Activated CD8-positive, alpha-beta T cell treated with anti-CD3 and anti-CD28 coated beads, Interleukin-2, amount 10 ng/mL, durations not matched to agents 7 days and 5 days (primary cell): Measurements from ENCODE around the gene EPHA2. TPM values are rescaled to one million over a fixed set of nuclear protein-coding genes. Genes with fewer than 3 reads are reported as not detected.
"Not testable (repeated sequence)": the region's sequence is repeated elsewhere in the genome, so short reads cannot be mapped to it uniquely, and the experiment has no call there.

Experiments
- ATAC-seq: fragments of 150-1000 bp; cut with Tn5 transposase; one replicate; pipeline ENCODE4 v1.10.0; 2021; ENCODE audit warnings: moderate library complexity
- CTCF ChIA-PET: fragments of 350-600 bp; sonication (Branson Sonifier 250); formaldehyde crosslinking; loops from one replicate; lab custom pipeline; 2021; ENCODE audit warnings: antibody characterized with exemption; lab: Charles Lee
- POLR2A ChIA-PET: fragments of 350-600 bp; sonication (Branson Sonifier 250); formaldehyde crosslinking; loops from one replicate; lab custom pipeline; 2021; ENCODE audit warnings: antibody characterized with exemption; lab: Charles Lee
- DNase-seq: peaks from one replicate; pipeline ENCODE4 v3.0.0-alpha.2; 2020
- H3K27ac Mint-ChIP-seq: one replicate; pipeline ENCODE4 v1.8.0; 2021; ENCODE audit warnings: mild to moderate bottlenecking, mixed read lengths
- H3K27me3 Mint-ChIP-seq: one replicate; pipeline ENCODE4 v1.8.0; 2021; ENCODE audit warnings: low read depth, mixed read lengths
- H3K36me3 Mint-ChIP-seq: one replicate; pipeline ENCODE4 v1.8.0; 2021; ENCODE audit warnings: low read depth, mixed read lengths
- H3K4me1 Mint-ChIP-seq: one replicate; pipeline ENCODE4 v1.8.0; 2021; ENCODE audit warnings: low read depth, mixed read lengths
- H3K4me3 Mint-ChIP-seq: one replicate; pipeline ENCODE4 v1.8.0; 2021; ENCODE audit warnings: mild to moderate bottlenecking, mixed read lengths
- H3K9me3 Mint-ChIP-seq: one replicate; pipeline ENCODE4 v1.8.0; 2022; ENCODE audit warnings: mixed read lengths; ENCODE audit not compliant: insufficient read depth
- total RNA-seq, 2 experiments: library from RNA; stranded (reverse); gene quantifications; one replicate each; pipeline ENCODE4 v1.2.3, GENCODE V29; 2021

The EPHA2 gene
- total RNA-seq, 2 experiments from 2014 or later = not detected

DNA sequence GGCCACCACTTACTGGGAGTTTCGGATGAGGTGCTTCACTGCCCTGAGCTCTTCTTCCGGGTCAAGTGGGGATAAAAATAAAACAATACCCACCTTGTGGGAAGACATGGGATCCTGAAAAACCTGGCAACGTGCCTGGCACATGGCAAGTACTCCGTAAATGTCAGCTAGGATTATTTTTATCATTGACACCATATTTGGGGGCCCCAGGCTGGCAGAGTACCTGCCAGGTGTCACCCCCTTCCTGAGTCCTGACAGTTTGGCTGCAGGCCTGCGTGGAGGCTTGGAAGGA lies 9.2 kb upstream of the EPHA2 start:
- H3K4me3 Mint-ChIP-seq = no peak overlapping the region
- H3K9me3 Mint-ChIP-seq = no peaks in the 10 kb centered on the region
- H3K27me3 Mint-ChIP-seq = peaks cover 25% of the 10 kb centered on the region
- no peak for ATAC-seq
- no peak overlapping the region for H3K27ac Mint-ChIP-seq
- ChIA-PET CTCF (interaction anchor here (4.1 kb wide), 1 partner anchor 86 kb away, joined by 16 read pairs; no protein-coding TSS in a partner anchor), POLR2A (no interaction called here)
- peaks cover 53% of the 10 kb centered on the region for H3K4me1 Mint-ChIP-seq
- no peaks in the 10 kb centered on the region for H3K36me3 Mint-ChIP-seq
- DNase-seq = no peak

DNA sequence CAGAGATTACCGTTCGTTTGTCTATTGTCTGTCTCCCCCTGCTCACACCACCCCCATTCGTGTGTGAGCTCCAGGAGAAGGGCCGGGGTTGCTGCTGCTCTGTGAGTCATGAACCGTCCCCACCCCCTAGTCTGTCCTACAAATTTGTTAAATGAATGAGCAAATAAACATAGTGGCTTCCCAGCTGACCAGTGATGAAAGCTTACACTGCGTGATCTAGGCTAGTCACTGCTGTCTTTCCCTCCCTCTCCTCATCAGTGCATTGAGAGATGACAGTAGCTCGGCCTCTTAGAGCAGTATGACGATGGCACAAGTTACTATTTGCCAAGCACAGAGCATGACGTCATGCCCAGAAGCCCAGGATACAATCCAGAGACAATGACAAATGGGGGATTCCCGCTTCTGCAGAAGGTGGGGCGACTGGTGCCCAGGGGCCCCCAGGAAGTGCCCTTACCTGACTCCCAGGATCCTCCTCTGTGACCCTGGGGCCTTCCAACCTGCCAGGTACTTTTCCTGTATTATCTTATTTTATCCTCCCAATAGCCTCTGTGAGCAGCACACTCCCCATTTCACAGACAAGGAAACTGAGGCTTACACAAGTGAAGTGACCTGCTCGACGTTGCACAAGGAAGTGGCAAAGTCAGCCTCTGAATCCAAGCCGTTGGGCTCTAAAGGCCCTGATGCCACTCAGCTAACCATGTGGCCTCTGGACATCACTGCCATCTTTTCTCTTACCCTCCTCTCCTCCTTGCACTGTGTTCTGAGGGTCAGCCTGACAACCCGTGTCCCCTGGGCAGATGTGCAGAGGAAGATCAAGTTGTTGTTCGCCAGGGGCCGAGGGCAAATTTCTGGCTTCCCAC lies 8.6 kb upstream of the EPHA2 start:
- Mint-ChIP-seq H3K36me3 (no peaks in the 10 kb centered on the region), H3K9me3 (no peaks in the 10 kb centered on the region), H3K27me3 (peaks cover 23% of the 10 kb centered on the region), H3K4me3 (no peak overlapping the region), H3K27ac (peak overlapping the region; percentile 5), H3K4me1 (peaks cover 53% of the 10 kb centered on the region)
- ChIA-PET CTCF (interaction anchor here (1.7 to 4.1 kb wide), 2 partner anchors 81 to 85 kb away, joined by 4 to 16 read pairs; no protein-coding TSS in a partner anchor), POLR2A (no interaction called here)
- ATAC-seq = no peak
- no peak for DNase-seq

- CTCF ChIA-PET = interaction anchor here (1.7 to 4.1 kb wide), 2 partner anchors 81 to 85 kb away, joined by 4 to 16 read pairs; no protein-coding TSS in a partner anchor
- peaks cover 48% of the 10 kb centered on the region for H3K4me1 Mint-ChIP-seq
- H3K4me3 Mint-ChIP-seq, ATAC-seq, H3K9me3 Mint-ChIP-seq, H3K36me3 Mint-ChIP-seq, DNase-seq, POLR2A ChIA-PET, H3K27ac Mint-ChIP-seq: not testable (repeated sequence)
- H3K27me3 Mint-ChIP-seq = peaks cover 23% of the 10 kb centered on the region
These were observed 7.8 kb upstream of the EPHA2 start for GRCh38 chr1:16163608-16164212.

DNA sequence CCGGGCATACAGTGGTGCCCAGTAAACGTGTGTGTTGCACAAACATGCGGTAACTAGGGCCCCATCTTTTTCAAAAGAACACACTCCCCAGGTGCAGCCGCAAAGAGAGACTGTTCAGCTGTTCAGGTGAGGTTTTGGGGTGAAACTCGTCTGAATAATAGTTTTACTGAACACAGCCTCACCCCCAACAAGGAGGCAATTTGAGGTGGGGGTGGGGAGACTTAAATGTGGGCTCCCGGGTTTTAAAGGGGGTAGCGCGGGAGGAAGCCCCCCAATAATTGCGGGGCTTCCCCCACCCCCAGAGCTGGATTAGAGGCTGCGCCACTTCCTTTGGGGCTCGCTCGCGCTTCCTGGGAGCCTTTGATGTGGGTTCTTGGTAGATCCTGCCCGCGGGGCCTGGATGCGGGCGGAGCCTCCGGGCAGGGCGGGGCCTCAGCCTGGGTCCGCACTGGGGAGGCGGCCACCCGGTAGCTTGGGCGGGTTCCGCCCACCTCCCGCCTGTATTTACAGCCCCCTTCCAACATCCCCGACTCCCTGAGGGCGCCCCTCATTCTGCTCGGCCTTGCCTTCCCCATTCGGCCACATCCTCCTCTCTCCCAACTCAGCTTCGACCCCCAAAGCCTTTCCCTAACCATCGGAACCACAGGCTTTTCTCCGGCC lies 6.4 kb upstream of the EPHA2 start:
- no peaks in the 10 kb centered on the region for H3K36me3 Mint-ChIP-seq

DNA sequence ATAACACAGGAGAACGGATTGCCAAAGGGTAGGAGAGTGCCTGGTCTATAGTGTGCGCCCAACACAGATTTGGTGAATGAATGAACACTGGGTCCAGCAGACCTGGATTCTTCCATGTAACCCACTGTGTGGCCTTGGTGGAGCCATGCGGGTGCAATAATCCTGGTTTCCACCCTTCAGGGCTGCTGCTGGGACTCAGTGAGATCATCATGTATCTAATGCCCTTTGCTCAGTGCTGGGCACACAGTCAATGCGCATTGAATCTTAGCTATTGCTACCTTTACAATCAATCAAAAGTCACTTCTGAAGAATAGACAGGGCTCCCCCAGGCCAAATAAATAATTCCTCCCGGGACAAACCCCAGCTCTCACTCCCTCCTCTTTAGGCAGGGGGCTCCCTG lies 5.8 kb upstream of the EPHA2 start:
- CTCF ChIA-PET = interaction anchor here (1.1 to 4.1 kb wide), 2 partner anchors 79 to 83 kb away, joined by 3 to 16 read pairs; no protein-coding TSS in a partner anchor
- DNase-seq (no peak), ATAC-seq (peak; percentile 6)
- POLR2A ChIA-PET = interaction anchor here (0.6 kb wide), 1 partner anchor 57 kb away, joined by 3 read pairs; no protein-coding TSS in a partner anchor
- Mint-ChIP-seq H3K27me3 (peaks cover 34% of the 10 kb centered on the region), H3K36me3 (no peaks in the 10 kb centered on the region), H3K9me3 (no peaks in the 10 kb centered on the region), H3K4me1 (peaks cover 57% of the 10 kb centered on the region), H3K27ac (no peak overlapping the region), H3K4me3 (peak overlapping the region; percentile 51)

More for the DNA sequence above, 6.4 kb upstream of the EPHA2 start:
- DNase-seq (peak; percentile 79), ATAC-seq (peak; percentile 81)
- H3K27ac Mint-ChIP-seq = no peak overlapping the region
- H3K9me3 Mint-ChIP-seq = no peaks in the 10 kb centered on the region
- H3K4me3 Mint-ChIP-seq = peak overlapping the region; percentile 51
- peaks cover 28% of the 10 kb centered on the region for H3K27me3 Mint-ChIP-seq
- H3K4me1 Mint-ChIP-seq = peaks cover 54% of the 10 kb centered on the region
- CTCF ChIA-PET = interaction anchor here (1.1 to 4.1 kb wide), 3 partner anchors 80 to 83 kb away, joined by 3 to 16 read pairs (median 4); no protein-coding TSS in a partner anchor
- POLR2A ChIA-PET = no interaction called here

DNA sequence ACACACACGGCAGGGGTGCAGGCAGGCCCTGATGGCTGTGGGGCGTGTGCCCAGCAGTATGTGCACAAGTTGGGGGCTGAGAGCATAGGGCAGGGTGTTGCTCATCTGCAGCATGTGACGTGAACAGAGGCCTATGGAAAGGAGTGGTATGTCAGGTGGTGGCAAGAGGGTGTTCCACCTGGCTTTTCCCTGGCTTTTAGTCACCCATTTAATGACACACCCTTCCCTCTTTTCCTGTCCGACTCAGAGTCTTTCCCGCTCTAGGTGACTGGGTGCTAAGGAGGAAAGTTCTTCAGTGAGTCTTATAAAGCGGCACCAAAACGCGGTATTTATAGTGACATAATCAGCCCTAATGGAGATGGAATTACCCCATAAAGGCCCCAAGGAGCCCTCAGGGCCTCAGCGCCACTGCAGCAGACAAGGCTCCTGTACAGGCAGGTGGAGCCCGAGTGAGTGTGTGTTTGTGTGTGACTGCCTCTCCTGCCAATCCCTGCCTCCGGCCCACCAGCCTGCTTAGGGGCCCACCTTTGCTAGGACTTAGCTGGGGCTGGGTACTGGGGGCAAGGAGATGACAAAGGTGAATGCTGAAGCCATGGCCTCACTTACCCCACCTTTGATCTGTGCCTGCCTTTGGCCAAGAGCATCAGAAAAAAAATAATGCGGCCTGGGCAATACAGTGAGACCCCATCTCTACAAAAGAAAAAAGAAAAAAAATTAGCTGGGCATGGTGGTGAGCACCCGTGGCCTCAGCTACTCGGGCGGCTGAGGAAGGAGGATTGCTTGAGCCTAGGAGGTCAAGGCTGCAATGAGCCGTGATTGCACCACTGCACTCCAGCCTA lies 3.3 kb upstream of the EPHA2 start:
- no peak overlapping the region for H3K4me3 Mint-ChIP-seq
- DNase-seq = no peak
- peaks cover 60% of the 10 kb centered on the region for H3K4me1 Mint-ChIP-seq
- ATAC-seq = no peak
- POLR2A ChIA-PET = no interaction called here
- no peak overlapping the region for H3K27ac Mint-ChIP-seq
- CTCF ChIA-PET = no interaction called here
- no peaks in the 10 kb centered on the region for H3K36me3 Mint-ChIP-seq
- H3K27me3 Mint-ChIP-seq = peaks cover 43% of the 10 kb centered on the region
- no peaks in the 10 kb centered on the region for H3K9me3 Mint-ChIP-seq

DNA sequence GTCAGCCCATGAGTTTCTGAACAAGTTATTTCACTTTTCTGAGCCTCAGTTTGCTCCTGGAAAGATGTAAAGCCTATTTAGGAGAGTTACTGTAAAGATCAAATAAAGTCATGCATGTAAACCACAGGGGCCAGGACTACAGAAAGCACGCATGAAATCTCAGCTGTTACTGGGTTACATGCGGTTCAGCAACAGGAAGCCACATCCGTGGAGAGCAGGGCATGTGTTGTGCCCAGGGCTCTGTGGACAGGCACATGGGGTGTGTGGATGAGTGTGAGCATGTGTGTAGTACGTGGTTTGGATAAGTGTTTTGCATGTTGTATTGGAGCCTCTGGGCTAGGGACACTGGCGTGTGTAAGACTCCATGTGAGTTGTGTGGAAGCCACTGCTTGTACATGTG lies 2.2 kb upstream of the EPHA2 start:
- Mint-ChIP-seq H3K36me3 (no peaks in the 10 kb centered on the region), H3K27ac (no peak overlapping the region), H3K4me1 (peaks cover 55% of the 10 kb centered on the region), H3K4me3 (no peak overlapping the region), H3K9me3 (no peaks in the 10 kb centered on the region), H3K27me3 (peaks cover 49% of the 10 kb centered on the region)
- ChIA-PET POLR2A (no interaction called here), CTCF (no interaction called here)
- ATAC-seq (peak; percentile 48), DNase-seq (peak; percentile 70)

GRCh38 chr1:16156848-16157495 lies 1.1 kb upstream of the EPHA2 start:
- ATAC-seq = no peak
- POLR2A ChIA-PET = no interaction called here
- Mint-ChIP-seq H3K4me3 (no peak overlapping the region), H3K9me3 (no peaks in the 10 kb centered on the region), H3K4me1 (peaks cover 48% of the 10 kb centered on the region), H3K36me3 (no peaks in the 10 kb centered on the region), H3K27me3 (peaks cover 52% of the 10 kb centered on the region), H3K27ac (no peak overlapping the region)
- DNase-seq = no peak
- CTCF ChIA-PET = interaction anchor here (1.2 kb wide), 1 partner anchor 196 kb away, joined by 3 read pairs; the partner anchor contains the start of gene FBXO42

DNA sequence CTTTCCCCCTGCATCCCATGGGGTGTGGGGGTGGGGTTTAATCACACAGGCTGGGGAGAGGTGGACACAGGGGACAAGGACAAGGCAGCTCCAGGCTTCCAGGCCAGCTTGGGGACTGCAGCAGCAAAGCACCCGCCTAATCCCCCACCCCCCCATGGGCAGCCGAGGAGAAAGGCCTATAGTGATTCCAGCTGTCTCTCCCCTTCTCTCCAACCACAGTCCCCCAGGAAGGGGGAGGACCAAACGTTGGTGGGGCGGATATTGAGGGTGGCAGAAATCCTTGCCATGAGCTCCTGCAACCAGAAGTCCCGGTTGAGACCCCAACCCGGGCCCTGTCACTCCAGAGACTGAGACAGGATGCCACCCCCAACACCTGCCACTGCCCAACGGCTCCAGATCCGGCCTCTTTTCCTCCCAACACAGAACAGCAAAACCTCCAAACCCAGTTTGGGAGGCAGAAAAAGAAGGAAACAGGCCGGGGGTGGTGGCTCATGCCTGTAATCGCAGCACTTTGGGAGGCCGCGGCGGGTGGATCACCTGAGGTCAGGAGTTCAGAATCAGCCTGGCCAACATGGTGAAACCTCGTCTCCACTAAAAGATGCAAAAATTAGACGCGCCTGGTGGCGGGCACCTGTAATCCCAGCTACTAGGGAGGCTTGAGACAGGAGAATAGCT lies 1.7 kb downstream of the EPHA2 start:
- H3K27ac Mint-ChIP-seq = no peak overlapping the region
- no peak for DNase-seq
- ChIA-PET POLR2A (no interaction called here), CTCF (interaction anchor here (1.4 to 1.6 kb wide), 2 partner anchors 72 to 81 kb away, joined by 4 to 5 read pairs; partner anchors contain the start of gene FAM131C)
- H3K4me1 Mint-ChIP-seq = peaks cover 51% of the 10 kb centered on the region
- H3K27me3 Mint-ChIP-seq = peaks cover 46% of the 10 kb centered on the region
- no peak overlapping the region for H3K4me3 Mint-ChIP-seq
- no peaks in the 10 kb centered on the region for H3K36me3 Mint-ChIP-seq
- no peaks in the 10 kb centered on the region for H3K9me3 Mint-ChIP-seq
- no peak for ATAC-seq
